GM13976 (cell line): ENCODE measurements around the gene ADD1.

Source experiments
- DNase-seq: peaks from one replicate; pipeline ENCODE4 v3.0.0; 2012; ENCODE audit warnings: low spot score
- CTCF ChIP-seq: IDR thresholded peaks from 2 replicates; pipeline ENCODE4 v1.5.1; 2012; ENCODE audit warnings: borderline replicate concordance, mild to moderate bottlenecking; ENCODE audit not compliant: insufficient read depth; ENCODE audit errors: extremely low read depth, missing control alignments, control extremely low read depth
- in situ Hi-C: fragments of 300-500 bp; cut with MboI; formaldehyde crosslinking; loops from one replicate; pipeline ENCODE4 v1.12.0; 2022; ENCODE audit warnings: low sequenced_read_pairs, mixed read lengths, inconsistent platforms; ENCODE audit not compliant: unreplicated experiment

The ADD1 gene

GRCh38 chr4:2855584-2855983, 11.9 kb downstream of the ADD1 start:
- TF ChIP-seq CTCF, result no peak
- in situ Hi-C loops, result no loop called here
- no peak for DNase-seq

- in situ Hi-C loops, result no loop called here
- no peak for TF ChIP-seq CTCF
- no peak for DNase-seq
Observed at GRCh38 chr4:2856266-2856665, 12.6 kb downstream of the ADD1 start.

- TF ChIP-seq CTCF, result no peak
- in situ Hi-C loops, result no loop called here
- no peak for DNase-seq
Observed at GRCh38 chr4:2857349-2857927, 13.8 kb downstream of the ADD1 start.

- no peak for DNase-seq
- TF ChIP-seq CTCF, result no peak
- in situ Hi-C loops, result no loop called here
Observed at GRCh38 chr4:2858451-2859217, 15.0 kb downstream of the ADD1 start.

GRCh38 chr4:2859514-2859913, 15.9 kb downstream of the ADD1 start:
- TF ChIP-seq CTCF, result no peak
- in situ Hi-C loops, result no loop called here
- no peak for DNase-seq

GRCh38 chr4:2860391-2861348, 17.0 kb downstream of the ADD1 start:
- DNase-seq, result no peak
- no peak for TF ChIP-seq CTCF
- in situ Hi-C loops, result no loop called here
